Measurements from ENCODE around the gene FAF1. TPM values are rescaled to one million over a fixed set of nuclear protein-coding genes. Genes with fewer than 3 reads are reported as not detected.

FAF1 gene
- total and polyA plus RNA-seq, 8 donors = 47.4 to 58.3 (median 53.2) TPM

GRCh38 chr1:50793521-50793920, 166.5 kb downstream of the FAF1 start:
- intact Hi-C loops (cut with DNase I) = no loop called here
- Histone ChIP-seq H3K4me3 (no peak overlapping the region), H3K27me3 (no peaks in the 10 kb centered on the region), H3K4me1 (no peaks in the 10 kb centered on the region), H3K27ac (no peak overlapping the region), H3K36me3 (no peaks in the 10 kb centered on the region), H3K9me3 (no peaks in the 10 kb centered on the region)
- ATAC-seq (no peak), DNase-seq (no peak)
- no peak for TF ChIP-seq CTCF (IDR thresholded peaks at IDR 0.05)

DNA sequence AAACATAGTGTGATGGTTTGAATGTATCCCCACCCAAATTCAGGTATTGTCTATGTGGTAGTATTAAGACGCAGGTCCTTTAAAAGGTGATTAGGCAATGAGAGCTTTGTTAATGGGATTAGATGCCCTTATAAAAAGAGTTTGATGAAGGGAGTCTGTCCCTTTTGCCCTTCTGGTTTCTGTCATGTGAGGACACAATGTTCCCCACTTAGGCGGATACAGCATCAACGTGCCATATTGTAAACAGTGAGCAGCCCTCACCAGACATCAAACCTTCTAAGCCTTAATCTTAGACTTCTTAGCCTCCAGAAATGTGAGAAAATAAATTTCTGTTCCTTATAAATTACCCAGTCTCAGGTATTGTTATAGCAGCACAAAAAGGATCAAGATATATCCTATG, 172.8 kb downstream of the FAF1 start:
- intact Hi-C loops (cut with DNase I) = no loop called here
- DNase-seq = no peak
- H3K9me3 ChIP-seq = no peaks in the 10 kb centered on the region
- no peak for TF ChIP-seq CTCF (IDR thresholded peaks at IDR 0.05)
- ATAC-seq = no peak
- H3K4me3 ChIP-seq = no peak overlapping the region
- no peaks in the 10 kb centered on the region for H3K27me3 ChIP-seq
- H3K36me3 ChIP-seq = peaks cover 0 to 9% of the 10 kb centered on the region in 2 donors
- no peaks in the 10 kb centered on the region for H3K4me1 ChIP-seq
- H3K27ac ChIP-seq = no peak overlapping the region

- H3K27ac ChIP-seq = no peak overlapping the region
- intact Hi-C loops (cut with DNase I) = no loop called here
- no peaks in the 10 kb centered on the region for H3K9me3 ChIP-seq
- DNase-seq (no peak), ATAC-seq (no peak)
- no peaks in the 10 kb centered on the region for H3K4me1 ChIP-seq
- TF ChIP-seq CTCF (IDR thresholded peaks at IDR 0.05) = no peak
- no peak overlapping the region for H3K4me3 ChIP-seq
- no peaks in the 10 kb centered on the region for H3K27me3 ChIP-seq
- peaks cover 0 to 18% of the 10 kb centered on the region in 2 donors for H3K36me3 ChIP-seq
Measured at GRCh38 chr1:50783286-50783685, 176.8 kb downstream of the FAF1 start.

DNA sequence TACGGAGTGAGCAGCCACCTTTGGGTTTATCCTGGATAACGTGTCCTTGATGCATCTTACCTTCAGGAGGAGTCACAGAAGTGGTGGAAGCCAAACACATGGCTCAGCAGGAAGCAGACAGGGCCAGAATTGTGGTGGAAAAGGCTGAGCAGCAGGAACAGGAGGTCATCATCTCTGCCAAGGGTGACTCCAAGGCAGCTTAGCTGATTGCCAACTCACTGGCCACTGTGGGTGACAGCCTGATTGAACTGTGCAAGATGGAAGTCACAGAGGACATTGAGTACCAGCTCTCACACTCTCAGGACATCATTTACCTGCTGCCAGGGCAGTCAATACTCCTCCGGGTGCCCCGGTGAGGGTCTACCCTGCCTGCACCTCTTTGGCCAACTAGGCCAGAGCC, 179.3 kb downstream of the FAF1 start:
- no peak for TF ChIP-seq CTCF (IDR thresholded peaks at IDR 0.05)
- no peaks in the 10 kb centered on the region for H3K27me3 ChIP-seq
- DNase-seq (no peak), ATAC-seq (no peak)
- no peaks in the 10 kb centered on the region for H3K9me3 ChIP-seq
- H3K4me3 ChIP-seq = no peak overlapping the region
- no peaks in the 10 kb centered on the region for H3K4me1 ChIP-seq
- H3K27ac ChIP-seq = no peak overlapping the region
- peaks cover 0 to 9% of the 10 kb centered on the region in 2 donors for H3K36me3 ChIP-seq
- intact Hi-C loops (cut with DNase I) = no loop called here

GRCh38 chr1:50779801-50780200, 180.3 kb downstream of the FAF1 start:
- no peak for TF ChIP-seq CTCF (IDR thresholded peaks at IDR 0.05)
- Histone ChIP-seq H3K27me3 (no peaks in the 10 kb centered on the region), H3K27ac (no peak overlapping the region), H3K9me3 (no peaks in the 10 kb centered on the region), H3K4me1 (no peaks in the 10 kb centered on the region), H3K36me3 (peaks cover 0 to 9% of the 10 kb centered on the region in 2 donors), H3K4me3 (no peak overlapping the region)
- DNase-seq (no peak), ATAC-seq (no peak)
- intact Hi-C loops (cut with DNase I) = loop anchor here in 1 of 2 donors (10.0 kb wide), 1 partner anchor 255 kb away; no protein-coding TSS in a partner anchor
